ENCODE results near the gene STAT5B. TPM values are rescaled to one million over a fixed set of nuclear protein-coding genes. Genes with fewer than 3 reads are reported as not detected.
A peak's percentile ranks its signal among the peaks of the same experiment; 100 is the strongest.
"Not testable (repeated sequence)": the region's sequence is repeated elsewhere in the genome, so short reads cannot be mapped to it uniquely, and the experiment has no call there.

The STAT5B gene
- polyA plus RNA-seq, 1 donor = 45.6 TPM

GRCh38 chr17:42193216-42193968 lies 82.8 kb downstream of the STAT5B start:
- DNase-seq = no peak

GRCh38 chr17:42192189-42193126 lies 83.7 kb downstream of the STAT5B start:
- no peak for DNase-seq

- no peak for DNase-seq
These were observed 84.9 kb downstream of the STAT5B start for GRCh38 chr17:42191275-42191608.

- DNase-seq = no peak
These were observed 85.5 kb downstream of the STAT5B start for GRCh38 chr17:42190491-42191274.

- no peak for DNase-seq
These were observed 86.6 kb downstream of the STAT5B start for GRCh38 chr17:42189651-42189965.

- DNase-seq = no peak
These were observed 87.2 kb downstream of the STAT5B start for GRCh38 chr17:42188749-42189650.

GRCh38 chr17:42187833-42188232 lies 88.4 kb downstream of the STAT5B start:
- DNase-seq = no peak

- not testable (repeated sequence) for DNase-seq
These were observed 90.0 kb downstream of the STAT5B start for GRCh38 chr17:42186191-42186590.

GRCh38 chr17:42185621-42185930 lies 90.6 kb downstream of the STAT5B start:
- no peak for DNase-seq

- DNase-seq = no peak
These were observed 91.2 kb downstream of the STAT5B start, which contains the start of gene HCRT for GRCh38 chr17:42184713-42185620. TSS of gene HCRT (minus strand) at chr17:42185452. CDS start at chr17:42185365, 87 bp downstream.

GRCh38 chr17:42183741-42184711 lies 92.2 kb downstream of the STAT5B start:
- DNase-seq = peak; percentile 73

- no peak for DNase-seq
These were observed 93.1 kb downstream of the STAT5B start for GRCh38 chr17:42182927-42183734.

- no peak for DNase-seq
These were observed 94.4 kb downstream of the STAT5B start for GRCh38 chr17:42181851-42182207.

GRCh38 chr17:42180922-42181850 lies 95.0 kb downstream of the STAT5B start, which contains the start of gene KCNH4:
TSS of gene KCNH4 (minus strand) at chr17:42181142. CDS start at chr17:42180945, 197 bp downstream.
- DNase-seq = peak; percentile 30

- DNase-seq = no peak
These were observed 95.7 kb downstream of the STAT5B start for GRCh38 chr17:42180411-42180921.

- no peak for DNase-seq
These were observed 96.2 kb downstream of the STAT5B start for GRCh38 chr17:42179911-42180410.

- no peak for DNase-seq
These were observed 96.9 kb downstream of the STAT5B start for GRCh38 chr17:42179335-42179734.

All from hindlimb muscle (tissue), 1 donor.